Activated naive CD4-positive, alpha-beta T cell treated with anti-CD3 and anti-CD28 coated beads, Interleukin-2, amount 50 U/mL, for 72 hours (primary cell): Measurements from ENCODE around the gene ZIC1. TPM values are rescaled to one million over a fixed set of nuclear protein-coding genes. Genes with fewer than 3 reads are reported as not detected.

ENCODE experiments used
- ATAC-seq, 2 donors: fragments of 150-1000 bp; cut with Tn5 transposase; 2 replicates each; pipeline ENCODE4 v1.10.0; 2021; ENCODE audit warnings: mild to moderate bottlenecking in 2 of 2, moderate library complexity in 2 of 2
- DNase-seq, 2 donors: peaks; one replicate each; pipeline ENCODE4 v3.0.0; 2021 to 2022; ENCODE audit warnings: low spot score in 2 of 2
- H3K27ac Mint-ChIP-seq, 2 donors: one replicate each; pipeline ENCODE4 v1.8.0; 2022; ENCODE audit warnings: mild to moderate bottlenecking in 2 of 2, mixed read lengths in 2 of 2
- H3K36me3 Mint-ChIP-seq, 2 donors: one replicate each; pipeline ENCODE4 v1.8.0; 2022; ENCODE audit warnings: mixed read lengths in 2 of 2
- H3K9me3 Mint-ChIP-seq, 2 donors: one replicate each; pipeline ENCODE4 v1.8.0; 2022; ENCODE audit warnings: mixed read lengths in 2 of 2
- total RNA-seq, 2 donors: library from RNA; stranded (reverse); gene quantifications; one replicate each; pipeline ENCODE4 v1.2.3, GENCODE V29; 2022

The ZIC1 gene
- total RNA-seq, 2 donors from 2014 or later: not detected

DNA sequence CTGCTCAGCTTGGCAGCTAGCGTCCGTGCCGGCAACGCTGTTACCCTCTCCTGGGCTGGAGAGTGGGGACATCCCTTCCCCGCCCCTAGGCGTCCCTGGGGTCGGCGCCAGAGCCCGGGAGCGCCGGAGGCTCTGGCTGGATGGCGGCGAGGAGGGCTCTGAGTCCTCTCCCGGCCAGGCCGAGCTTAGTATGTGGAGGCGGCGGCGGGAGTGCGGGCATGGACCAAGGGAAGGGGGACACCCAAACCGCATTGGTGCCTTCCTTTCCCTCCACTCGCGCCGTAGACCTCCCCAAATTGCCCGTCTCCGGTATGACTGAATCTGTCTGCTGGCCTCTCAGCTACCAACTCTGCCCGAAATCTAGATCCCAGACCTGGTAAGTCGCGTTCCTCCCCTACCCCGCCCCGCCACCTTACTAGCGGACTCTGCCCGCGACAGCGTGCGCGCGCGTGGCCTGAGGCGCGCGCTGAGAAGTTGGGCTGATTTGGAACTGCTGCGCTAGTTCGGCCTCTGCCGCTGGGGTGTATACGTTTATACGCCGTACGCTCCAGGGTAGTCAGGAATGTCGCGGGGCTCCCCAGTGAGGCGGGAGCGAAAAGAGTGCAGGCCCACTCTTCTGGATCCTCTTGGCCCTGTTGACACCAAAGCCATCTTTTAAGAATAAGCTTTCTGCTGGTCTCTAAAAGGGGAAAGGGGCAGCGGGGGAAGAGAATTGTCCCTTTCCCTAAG, 12.2 kb downstream of the ZIC1 start:
- no peak overlapping the region for H3K27ac Mint-ChIP-seq
- peaks cover 4 to 19% of the 10 kb centered on the region in 2 donors for H3K9me3 Mint-ChIP-seq
- ATAC-seq (no peak), DNase-seq (no peak)
- H3K36me3 Mint-ChIP-seq: peaks cover 24 to 40% of the 10 kb centered on the region in 2 donors

DNA sequence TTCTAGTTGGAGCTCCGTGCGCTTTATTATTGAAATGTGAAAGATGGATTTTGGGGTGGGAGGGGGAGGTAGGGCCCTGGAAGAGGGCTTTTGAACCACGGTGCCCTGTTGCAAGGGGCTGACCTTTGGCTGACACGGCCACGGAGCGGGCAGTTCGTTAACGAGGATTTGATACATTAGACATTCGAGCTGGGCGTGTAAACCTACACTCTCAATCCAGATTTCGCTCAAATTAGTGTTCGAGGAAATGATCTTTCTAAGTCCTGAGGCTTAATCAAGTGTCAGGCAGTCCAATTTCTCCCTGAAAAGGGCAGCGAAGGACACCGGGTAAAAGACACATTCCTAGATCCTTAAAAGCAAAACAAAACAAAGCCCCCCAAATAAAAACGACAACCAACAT, 13.0 kb downstream of the ZIC1 start:
- H3K36me3 Mint-ChIP-seq: peaks cover 24 to 40% of the 10 kb centered on the region in 2 donors
- ATAC-seq (no peak), DNase-seq (no peak)
- no peak overlapping the region for H3K27ac Mint-ChIP-seq
- peaks cover 4 to 19% of the 10 kb centered on the region in 2 donors for H3K9me3 Mint-ChIP-seq

DNA sequence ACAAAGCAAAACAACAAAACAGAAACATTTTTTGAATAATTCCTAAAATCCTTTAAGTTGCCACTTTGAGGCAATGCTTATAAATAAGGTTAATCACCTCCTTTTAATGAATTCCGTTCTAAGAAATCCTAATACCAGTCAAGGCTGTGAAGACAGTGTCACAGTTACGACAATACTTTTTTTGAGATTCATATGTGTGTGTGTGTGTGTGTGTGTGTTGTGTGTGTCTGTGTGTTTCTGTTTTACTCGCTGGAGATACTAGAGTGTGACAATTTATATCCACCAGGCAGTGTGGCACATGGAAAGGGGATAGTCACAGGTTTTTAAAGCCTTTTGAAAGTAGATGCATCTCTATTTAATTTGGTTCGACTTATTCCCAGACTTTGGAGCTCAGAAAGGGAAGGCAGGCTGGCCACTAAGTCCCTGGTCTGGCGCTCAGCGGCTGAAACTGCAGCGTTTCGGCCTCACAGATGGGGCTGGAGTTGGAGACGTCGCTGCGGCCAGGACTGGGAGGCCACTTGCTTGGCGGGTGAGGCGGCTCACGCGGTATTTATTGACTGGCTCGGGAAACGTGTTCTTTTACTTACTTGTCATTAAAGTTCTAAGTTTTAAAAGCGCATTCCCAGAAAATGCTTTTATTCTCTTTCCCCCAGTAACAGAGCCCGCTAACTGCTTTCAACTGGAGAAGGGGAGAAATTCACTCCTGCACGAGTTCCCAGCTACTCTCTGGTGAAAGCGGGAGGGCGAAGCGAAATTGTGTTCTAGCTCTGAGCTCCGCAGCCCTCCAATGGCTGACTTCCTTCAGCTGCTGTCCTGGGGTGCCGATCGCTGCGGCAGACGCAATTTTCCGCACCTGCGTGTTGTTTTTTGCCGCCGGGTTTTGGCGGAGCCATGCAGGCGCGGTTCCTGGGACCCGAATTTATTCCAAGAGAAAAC, 13.7 kb downstream of the ZIC1 start:
- H3K27ac Mint-ChIP-seq: no peak overlapping the region
- peaks cover 4 to 16% of the 10 kb centered on the region in 2 donors for H3K9me3 Mint-ChIP-seq
- ATAC-seq (no peak), DNase-seq (no peak)
- H3K36me3 Mint-ChIP-seq: peaks cover 24 to 37% of the 10 kb centered on the region in 2 donors

DNA sequence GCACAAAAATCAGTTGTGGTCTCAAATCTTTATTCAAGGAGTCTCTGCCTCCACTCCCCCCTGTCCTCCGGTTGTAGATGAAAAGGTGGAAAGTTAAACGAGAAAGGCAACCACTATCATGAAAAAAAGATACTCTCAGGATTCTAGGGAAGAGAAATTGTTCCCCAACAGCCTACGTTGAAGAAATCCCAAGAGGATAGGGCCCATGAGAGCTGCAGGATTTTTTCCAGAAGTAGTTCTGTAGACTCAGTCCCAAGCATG, 14.3 kb downstream of the ZIC1 start:
- peaks cover 23 to 35% of the 10 kb centered on the region in 2 donors for H3K36me3 Mint-ChIP-seq
- peaks cover 4 to 13% of the 10 kb centered on the region in 2 donors for H3K9me3 Mint-ChIP-seq
- DNase-seq: no peak
- no peak overlapping the region for H3K27ac Mint-ChIP-seq
- ATAC-seq: no peak

DNA sequence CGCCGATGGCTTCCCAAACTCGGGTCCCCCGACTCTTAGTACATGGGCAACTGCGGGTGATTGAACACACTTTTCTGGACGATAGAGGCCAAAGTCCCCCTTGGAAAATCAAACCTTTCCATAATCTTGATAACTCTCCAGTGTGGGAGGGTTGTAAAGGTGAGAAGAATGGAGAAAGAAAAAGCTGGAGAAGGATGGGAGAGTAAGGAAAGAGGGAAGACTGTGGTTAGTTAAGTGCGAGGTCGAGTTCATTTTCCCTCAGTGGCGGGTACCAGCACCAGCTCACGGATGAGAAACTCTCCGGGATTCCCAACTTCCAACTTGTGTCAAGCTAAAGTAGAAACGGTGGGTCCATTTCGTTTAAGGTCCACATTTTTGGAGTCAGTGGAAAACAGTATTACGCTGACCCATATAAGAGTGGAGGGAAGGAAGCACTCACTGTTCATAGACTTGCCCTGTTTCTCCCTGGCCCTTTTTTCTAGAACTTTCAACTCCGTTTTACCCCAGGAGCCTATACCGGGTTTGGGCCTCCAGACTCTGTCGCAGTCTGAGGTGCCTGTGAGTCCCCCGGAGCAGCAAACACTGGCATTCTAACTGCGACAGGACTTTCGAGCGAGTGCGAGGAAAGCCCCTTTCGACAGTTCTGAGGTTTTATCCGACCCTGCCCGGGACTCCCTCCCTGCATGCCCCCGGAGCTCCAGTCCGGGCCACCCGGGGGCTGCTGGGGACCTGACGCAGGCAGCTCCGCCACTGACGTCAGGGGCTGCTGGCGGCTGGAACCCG, 14.8 kb downstream of the ZIC1 start:
- ATAC-seq (no peak), DNase-seq (no peak)
- Mint-ChIP-seq H3K9me3 (peaks cover 4 to 9% of the 10 kb centered on the region in 2 donors), H3K36me3 (peaks cover 19 to 29% of the 10 kb centered on the region in 2 donors), H3K27ac (no peak overlapping the region)

DNA sequence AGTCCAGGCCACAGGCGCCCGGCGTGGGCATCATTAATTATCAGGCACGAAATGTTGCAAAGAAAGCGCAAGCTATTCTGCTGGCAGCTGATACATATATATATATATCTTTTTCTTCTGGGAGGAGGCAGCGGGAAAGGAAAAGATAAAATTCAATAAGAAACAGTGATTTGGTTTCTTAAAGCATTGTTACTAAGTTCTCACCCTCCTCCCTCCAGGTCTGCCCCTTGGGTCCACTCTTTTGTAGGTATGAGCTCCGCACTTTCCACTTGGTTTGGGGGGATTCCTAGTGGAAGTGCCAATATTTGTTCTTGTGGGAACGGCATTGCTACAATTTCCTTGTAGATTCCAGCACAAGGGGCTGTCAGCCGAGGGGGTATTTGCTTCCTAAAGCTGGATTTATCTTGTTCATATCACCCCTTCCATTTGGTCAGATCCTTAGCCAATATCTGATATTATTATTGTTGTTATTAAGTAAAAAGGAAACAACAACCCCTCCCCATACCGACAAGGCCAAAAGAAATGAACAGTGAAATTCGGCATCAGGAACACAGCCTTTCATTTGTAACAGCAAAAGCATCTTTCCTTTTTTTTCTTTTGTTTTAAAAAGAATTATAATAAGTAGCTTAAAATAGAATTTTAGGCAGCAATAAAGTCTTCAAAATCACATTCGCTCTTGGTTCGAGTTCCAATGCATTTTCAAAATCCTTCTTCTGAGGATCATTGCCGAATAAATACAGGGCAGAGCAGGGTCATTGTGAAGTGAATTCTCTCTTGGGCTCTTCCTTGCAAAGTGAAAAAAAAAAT, 15.6 kb downstream of the ZIC1 start:
- Mint-ChIP-seq H3K27ac (no peak overlapping the region), H3K36me3 (peaks cover 15 to 25% of the 10 kb centered on the region in 2 donors), H3K9me3 (peaks cover 1 to 6% of the 10 kb centered on the region in 2 donors)
- no peak for DNase-seq
- ATAC-seq: no peak

DNA sequence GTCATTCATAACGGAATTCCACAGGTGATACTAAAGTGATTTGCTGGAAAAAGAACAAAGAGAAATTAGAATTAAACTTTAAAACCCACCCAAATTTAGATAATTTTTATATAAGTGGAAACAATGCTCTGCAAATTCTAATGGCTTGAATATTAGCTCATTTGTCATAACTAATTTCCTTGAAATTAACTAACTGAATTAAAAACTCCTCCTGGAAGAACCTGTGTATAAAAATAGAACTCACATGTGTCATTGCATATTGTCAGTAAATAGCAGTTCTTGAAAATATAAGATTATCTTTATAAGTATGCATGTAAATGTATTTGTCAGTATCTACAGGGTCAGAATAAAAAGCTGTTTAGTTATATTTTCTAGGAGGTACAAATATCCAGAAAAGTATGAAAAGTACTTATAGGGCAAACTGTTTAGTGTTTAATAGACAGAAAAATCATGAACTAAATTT, 16.3 kb downstream of the ZIC1 start:
- ATAC-seq (no peak), DNase-seq (no peak)
- no peak overlapping the region for H3K27ac Mint-ChIP-seq

DNA sequence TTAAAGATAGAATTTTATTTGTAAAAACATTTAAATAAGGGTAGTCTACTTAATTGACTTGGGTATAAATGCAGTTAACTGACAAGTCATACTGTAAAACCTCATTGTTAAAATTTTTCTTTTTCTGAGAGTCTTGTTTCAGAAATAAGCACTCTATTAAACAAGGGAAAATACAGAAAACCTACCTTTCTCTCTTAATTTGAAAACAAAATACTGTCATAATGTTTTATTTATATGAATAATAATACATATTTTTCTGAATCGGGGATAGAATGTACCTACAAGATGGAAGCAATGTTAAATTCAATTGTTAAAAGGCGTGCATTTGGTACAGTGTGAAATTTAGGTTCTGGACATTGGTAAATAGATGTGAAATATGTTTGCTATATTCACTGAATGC, 17.8 kb downstream of the ZIC1 start:
- no peak for DNase-seq
- Mint-ChIP-seq H3K9me3 (peaks cover 0 to 6% of the 10 kb centered on the region in 2 donors), H3K36me3 (peaks cover 10 to 17% of the 10 kb centered on the region in 2 donors), H3K27ac (no peak overlapping the region)
- ATAC-seq: no peak

More for the DNA sequence above, 16.3 kb downstream of the ZIC1 start:
- peaks cover 13 to 19% of the 10 kb centered on the region in 2 donors for H3K36me3 Mint-ChIP-seq
- peaks cover 0 to 6% of the 10 kb centered on the region in 2 donors for H3K9me3 Mint-ChIP-seq

DNA sequence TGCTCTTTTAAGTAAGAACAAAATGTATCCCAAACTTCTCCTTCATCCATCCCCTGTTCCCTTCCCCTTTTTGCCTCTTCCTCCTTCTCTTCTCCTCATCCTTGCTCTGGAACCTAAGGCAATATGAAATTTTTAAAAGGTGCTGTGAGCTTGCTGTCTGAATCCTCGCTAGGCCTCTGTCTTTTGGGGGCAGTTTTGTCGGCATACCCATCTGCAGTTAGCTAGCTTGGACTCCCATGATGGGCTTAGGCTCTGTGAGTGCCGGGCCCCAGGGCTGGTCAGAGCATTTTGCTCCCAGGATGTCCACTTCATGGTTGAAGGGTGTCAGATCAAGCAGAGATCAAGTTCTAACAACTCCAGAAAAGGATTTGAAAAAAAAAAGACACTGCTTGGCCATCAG, 18.6 kb downstream of the ZIC1 start:
- H3K36me3 Mint-ChIP-seq: peaks cover 2 to 10% of the 10 kb centered on the region in 2 donors
- no peak for DNase-seq
- ATAC-seq: no peak
- no peaks in the 10 kb centered on the region for H3K9me3 Mint-ChIP-seq
- no peak overlapping the region for H3K27ac Mint-ChIP-seq

DNA sequence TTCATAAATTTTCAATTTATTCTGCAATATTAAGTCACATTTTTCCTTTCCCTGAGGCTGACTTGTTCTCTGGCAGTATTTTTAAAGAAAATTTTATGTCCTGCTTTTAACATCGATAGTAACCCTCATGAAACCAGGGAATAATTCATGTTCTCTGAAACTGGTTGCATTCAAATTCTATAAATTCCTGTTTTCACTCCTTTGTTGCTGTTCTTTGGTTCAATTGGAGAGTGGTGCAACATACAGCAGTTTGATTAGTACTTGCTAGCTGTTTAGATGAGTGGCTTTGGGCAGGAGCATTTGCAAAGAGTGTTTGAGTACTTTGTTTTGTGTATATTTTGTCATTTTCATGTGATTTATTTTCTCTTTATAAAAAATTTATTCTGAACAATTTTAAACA, 19.2 kb downstream of the ZIC1 start:
- no peak for ATAC-seq
- no peak for DNase-seq
- H3K9me3 Mint-ChIP-seq: no peaks in the 10 kb centered on the region
- no peak overlapping the region for H3K27ac Mint-ChIP-seq
- H3K36me3 Mint-ChIP-seq: peaks cover 0 to 6% of the 10 kb centered on the region in 2 donors

DNA sequence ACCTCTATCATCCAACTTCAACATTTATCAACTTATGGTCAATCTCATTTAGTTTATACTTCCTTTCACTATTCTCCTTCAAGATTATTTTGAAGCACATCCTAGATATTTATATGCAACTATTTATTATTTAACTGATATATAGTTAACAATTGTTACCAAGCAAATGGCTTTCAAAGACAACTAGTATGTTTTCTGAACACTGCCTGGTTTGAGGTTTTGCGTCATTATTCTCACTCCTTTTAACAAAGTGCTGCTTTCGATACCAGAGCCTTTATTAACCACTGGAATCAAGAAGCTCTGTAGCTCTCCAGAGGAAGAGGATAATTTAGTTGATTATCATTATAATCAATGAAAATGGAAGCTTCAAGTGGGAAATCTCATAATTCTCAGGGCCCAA, 19.6 kb downstream of the ZIC1 start:
- DNase-seq (no peak), ATAC-seq (no peak)
- H3K27ac Mint-ChIP-seq: no peak overlapping the region
- H3K36me3 Mint-ChIP-seq: peaks cover 0 to 2% of the 10 kb centered on the region in 2 donors
- H3K9me3 Mint-ChIP-seq: no peaks in the 10 kb centered on the region

DNA sequence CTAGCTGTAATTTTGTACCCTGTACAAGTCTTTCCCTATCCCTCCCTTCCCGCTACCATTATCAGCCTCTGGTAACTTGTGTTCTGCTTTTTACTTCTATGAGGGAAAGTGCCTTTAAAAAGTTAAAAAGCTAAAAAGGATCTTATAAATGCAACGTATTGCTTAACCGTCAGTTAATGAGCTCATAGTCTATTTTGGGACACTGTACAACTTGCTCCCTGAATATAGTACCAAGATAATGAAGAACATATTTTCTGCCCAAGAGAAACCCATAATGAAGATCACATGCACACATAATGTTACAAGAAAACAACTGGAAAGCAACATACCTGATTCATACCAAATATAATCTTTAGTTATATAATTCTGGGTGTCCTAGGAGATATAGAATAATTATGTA, 22.6 kb downstream of the ZIC1 start:
- ATAC-seq: no peak

DNA sequence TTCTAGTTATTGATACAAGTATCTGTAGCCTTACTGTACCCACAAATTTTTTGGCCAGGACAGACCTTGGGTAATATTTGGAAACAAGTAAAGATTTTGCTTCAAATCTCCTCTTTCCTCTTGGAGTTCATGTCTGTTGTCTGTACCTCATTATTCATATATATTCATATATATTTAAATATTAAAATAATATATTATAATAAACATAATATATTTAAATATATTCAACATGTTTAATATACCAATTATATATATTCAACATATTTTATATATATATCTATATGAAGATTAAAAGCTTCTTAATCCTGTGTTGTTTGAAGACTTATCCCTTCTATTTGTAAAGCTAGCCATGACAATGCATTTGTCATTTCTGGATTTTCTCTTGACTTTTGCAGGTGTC, 38.1 kb downstream of the ZIC1 start:
- Mint-ChIP-seq H3K9me3 (peaks cover 0 to 3% of the 10 kb centered on the region in 2 donors), H3K27ac (no peak overlapping the region)
- ATAC-seq: no peak

More for the DNA sequence above, 22.6 kb downstream of the ZIC1 start:
- DNase-seq: no peak
- Mint-ChIP-seq H3K36me3 (no peaks in the 10 kb centered on the region), H3K9me3 (peaks cover 0 to 4% of the 10 kb centered on the region in 2 donors), H3K27ac (no peak overlapping the region)

DNA sequence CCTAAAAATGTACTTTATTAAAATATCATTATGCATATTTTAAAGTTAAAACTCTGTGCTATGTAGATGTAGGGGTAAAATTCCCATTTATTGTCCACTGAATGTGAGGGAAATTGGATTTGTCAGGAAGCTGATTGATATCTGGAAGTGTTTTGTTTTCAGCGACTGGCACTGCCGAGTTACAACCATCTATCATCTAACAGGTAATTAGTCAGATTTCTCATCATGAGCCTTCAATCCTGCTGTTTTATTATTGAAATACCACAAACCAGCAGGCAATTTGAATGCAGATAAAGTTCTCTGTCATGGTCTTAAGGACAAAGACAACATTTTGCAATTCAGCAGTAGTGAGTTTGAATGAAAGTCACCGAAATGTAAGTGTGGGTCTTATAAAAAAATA, 40.5 kb downstream of the ZIC1 start:
- Mint-ChIP-seq H3K36me3 (no peaks in the 10 kb centered on the region), H3K9me3 (peaks cover 6 to 11% of the 10 kb centered on the region in 2 donors), H3K27ac (no peak overlapping the region)
- DNase-seq: no peak
- ATAC-seq: no peak

More for the DNA sequence above, 38.1 kb downstream of the ZIC1 start:
- no peaks in the 10 kb centered on the region for H3K36me3 Mint-ChIP-seq
- DNase-seq: no peak

DNA sequence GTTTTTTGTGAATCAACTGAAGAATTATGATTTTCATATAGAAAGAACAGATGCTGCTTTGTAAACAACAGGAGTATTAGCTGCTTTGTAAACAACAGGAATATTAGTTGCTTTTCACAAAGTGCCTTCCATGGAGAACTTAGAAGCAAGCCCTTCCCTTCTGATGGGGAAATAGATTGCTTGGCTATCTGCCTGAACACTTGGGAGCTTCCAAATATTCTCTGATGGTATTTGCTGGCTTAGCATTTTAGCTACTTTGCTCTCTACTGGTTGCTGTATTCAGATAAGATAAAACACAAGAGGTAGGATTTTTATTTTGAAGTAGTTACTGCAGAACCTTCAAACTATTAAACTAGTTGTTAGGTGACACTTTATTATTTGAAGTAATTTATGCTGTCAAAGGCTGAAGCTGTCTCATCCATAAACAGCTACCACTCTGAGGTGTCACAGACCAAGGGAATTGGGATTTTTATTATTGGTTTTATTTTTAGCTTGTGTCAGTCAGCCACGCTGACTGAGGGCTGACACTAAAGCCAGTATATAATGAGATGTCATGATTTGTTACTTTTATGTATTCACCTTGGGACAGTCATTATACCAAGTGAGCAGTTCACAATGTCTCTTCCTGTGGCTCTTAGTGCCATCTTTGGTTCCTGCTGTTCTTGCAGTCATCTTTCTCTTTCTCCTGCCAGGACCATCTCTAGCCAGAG, 50.0 kb downstream of the ZIC1 start:
- Mint-ChIP-seq H3K36me3 (no peaks in the 10 kb centered on the region), H3K9me3 (peaks cover 10 to 19% of the 10 kb centered on the region in 2 donors), H3K27ac (no peak overlapping the region)
- ATAC-seq (no peak), DNase-seq (no peak)
